NCI-H1417 treated with DMSO at 0.1 percent for 48 hours (cell line): ENCODE measurements around the gene UTF1.
"Not testable (repeated sequence)": the region's sequence is repeated elsewhere in the genome, so short reads cannot be mapped to it uniquely, and the experiment has no call there.

Experiments used
- DNase-seq: peaks from one replicate; lab custom pipeline; 2025; lab: John Stamatoyannopoulos, UW

UTF1 gene

DNA sequence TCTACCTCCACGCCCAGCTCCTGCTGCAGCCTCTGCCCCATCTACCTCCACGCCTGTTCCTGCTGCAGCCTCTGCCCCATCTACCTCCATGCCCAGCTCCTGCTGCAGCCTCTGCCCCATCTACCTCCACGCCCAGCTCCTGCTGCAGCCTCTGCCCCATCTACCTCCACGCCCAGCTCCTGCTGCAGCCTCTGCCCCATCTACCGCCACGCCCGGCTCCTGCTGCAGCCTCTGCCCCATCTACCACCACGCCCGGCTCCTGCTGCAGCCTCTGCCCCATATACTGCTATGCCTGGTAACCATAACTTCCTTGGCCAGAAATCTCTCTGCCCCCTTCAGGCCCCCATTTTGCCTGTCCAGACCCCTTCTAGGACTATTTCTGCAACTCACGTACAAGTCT lies 35.0 kb downstream of the UTF1 start:
- not testable (repeated sequence) for DNase-seq

DNA sequence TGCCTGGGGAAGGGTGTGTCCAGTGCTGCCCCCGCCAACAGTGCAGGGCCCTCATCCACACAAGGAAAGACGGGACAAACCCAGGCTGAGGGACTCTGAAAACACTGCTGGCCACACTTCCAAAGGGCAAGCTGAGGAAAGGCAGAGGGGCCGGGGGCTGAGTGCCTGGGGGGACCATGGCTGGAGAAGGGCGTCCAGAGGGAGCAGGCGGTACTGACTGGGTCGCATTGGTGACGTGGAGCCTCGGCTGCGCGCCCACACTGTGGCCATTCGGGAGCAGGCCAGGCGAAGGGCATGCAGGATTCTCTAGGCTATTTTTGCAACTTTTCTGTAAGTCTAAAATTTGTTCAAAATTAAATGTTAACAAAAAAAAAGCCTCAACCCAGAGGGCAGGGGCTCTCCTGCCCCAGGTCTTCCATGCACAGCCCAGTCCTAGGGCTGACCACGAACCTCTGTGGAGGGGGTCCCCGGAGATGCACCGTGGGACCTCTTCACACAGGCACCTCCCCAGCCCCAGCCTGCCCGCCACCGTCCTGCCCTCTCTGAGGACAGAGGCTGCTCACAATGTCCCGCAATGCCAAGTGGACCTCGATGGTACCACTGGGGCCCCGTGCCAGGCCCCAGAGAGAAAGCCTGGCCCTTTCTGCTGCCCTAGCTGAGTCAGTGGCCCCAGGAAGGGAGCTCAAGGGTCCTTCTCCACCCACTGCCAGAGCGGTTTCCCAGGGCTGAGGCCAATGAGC lies 36.2 kb downstream of the UTF1 start:
- no peak for DNase-seq

DNA sequence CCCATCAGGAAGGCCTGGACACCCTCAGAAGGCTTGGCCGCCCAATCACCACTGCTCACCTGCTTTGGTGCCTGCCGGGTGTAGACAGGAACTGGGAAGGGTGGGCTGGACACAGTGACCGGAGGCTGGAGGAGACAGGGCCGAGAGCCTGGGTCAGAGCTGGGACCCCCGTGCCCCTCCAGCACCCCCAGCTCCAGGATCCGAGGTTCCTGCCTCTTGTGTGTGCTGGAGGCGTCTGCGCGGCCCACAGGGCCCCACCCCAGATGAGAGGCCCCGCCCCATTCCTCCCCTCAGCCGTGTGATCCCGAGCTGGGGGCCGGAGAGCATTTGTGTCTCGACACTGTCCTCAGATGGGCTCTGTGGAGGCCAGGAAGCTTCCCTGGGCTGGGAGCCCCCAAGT lies 37.3 kb downstream of the UTF1 start:
- no peak for DNase-seq

GRCh38 chr10:133267829-133268228 lies 37.8 kb downstream of the UTF1 start:
- no peak for DNase-seq

DNA sequence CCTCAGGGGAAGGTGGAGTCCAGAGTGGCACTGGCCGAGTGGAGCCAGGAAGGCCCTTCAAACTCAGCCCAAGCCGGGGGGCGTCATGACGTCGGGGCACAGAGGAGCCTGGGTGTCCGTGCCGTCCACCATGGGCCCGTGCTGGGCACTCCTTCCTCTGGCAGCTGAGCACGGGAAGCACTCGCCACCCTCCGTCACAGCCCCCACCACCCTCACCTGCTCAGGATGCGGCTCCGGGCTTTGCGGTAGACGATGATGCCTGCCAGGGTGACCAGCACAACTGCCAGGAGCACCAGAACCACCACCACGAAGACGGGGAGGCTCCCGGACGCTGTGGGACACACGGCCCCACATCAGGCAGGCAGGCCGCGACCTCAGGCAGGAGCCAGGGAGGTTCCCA lies 38.5 kb downstream of the UTF1 start:
- no peak for DNase-seq

GRCh38 chr10:133269367-133269766 lies 39.4 kb downstream of the UTF1 start:
- DNase-seq: no peak

- no peak for DNase-seq
Observed at GRCh38 chr10:133270204-133270603, 40.2 kb downstream of the UTF1 start.

GRCh38 chr10:133270773-133271297 lies 40.8 kb downstream of the UTF1 start:
- DNase-seq: no peak

DNA sequence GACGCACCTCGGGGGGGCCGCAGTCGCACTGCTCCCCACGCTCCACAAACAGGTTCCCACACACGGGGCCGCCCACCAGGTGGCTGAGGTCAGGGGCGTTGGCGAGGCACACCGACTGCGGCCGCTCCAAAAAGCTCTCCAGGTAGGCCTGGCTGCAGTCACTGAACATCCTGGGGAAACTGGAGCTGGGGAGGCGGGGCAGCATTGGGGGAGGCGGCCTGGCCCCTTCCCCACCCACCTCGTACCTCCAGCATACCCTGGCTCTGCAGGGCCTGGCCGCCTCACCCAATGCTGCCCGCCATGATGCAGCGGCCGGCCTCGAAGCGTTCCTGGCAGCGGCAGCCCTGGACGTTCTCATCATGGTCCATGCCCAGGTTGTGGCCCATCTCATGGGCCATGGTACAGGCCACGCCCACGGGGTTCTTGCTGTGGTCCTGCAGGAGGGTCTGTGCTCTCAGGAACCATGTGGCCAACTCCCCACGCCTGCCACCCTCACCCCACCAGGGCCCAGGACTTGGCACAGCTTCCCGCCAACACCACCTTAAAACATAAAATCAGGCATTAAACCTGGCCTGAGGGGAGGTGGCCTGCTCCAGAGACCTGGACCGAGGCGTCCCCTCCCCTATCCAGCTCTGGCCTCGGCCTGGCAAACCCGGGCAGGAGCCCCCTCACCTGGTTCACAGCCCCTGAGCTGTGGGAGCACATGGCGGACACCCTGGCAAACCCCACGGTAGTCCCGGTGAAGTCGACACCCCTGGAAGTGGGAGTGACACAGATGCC lies 41.7 kb downstream of the UTF1 start:
- DNase-seq: no peak

DNA sequence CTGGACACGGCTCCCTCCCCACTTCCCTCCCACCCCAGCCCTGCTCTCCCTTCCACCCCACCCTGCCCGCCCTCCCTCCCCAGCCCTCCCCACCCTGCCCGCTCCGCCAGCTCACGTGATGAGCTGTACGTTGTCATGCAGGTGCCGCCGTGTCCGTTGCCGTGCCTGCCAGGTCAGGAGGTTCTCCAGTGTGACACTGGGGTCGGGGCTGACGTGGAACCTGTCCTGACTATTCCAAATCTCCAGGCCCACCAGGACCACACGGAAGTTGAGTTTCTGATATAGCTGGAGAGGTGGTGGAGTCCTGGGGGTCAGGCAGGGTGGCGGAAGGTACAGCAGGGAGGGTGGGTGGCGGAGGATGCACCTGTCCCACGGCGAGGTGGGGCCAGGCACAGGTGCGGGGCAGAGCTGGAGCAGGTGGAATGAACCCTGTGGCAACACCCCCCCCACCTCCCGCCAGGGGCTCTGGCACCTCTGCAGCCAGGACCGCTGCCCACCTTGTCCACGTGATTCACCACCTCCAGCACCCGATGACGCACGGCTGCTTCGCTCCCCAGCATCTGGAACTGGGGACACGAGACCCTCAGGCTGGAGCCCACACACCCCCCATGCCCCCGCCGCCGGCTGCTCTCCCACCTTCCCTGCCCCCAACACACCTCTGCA lies 42.4 kb downstream of the UTF1 start:
- DNase-seq: no peak

GRCh38 chr10:133272964-133273420 lies 43.0 kb downstream of the UTF1 start:
- no peak for DNase-seq

DNA sequence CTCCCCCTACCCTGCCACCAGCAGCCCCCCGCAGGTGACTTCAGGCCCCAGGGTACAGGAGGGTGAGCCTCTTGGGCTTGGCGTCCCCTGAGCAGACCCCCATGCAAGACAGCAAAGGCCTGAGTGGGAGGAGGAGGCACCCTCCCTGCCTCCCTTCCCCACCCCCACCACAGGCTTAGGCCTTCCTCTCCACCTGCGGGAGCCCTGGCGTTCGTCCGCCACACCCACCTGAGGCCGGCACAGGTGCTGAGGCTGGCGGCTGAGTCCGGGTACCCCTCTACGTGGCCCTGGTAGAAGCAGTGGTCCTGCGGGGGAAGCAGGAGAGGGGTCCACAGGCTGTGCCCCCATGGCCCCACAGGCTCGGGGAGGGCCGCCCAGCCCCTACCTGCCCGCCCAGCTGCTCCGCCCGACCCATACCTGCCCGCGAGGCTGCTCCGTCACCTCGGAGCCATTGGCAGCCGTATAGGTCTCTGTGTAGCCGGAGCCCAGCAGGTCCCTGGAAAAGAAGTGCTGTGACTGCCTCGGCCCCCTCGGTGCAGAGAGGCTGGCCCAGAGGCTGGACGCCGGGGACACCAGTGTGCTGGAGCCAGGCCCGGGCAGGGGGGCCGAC lies 43.6 kb downstream of the UTF1 start:
- DNase-seq: no peak

DNA sequence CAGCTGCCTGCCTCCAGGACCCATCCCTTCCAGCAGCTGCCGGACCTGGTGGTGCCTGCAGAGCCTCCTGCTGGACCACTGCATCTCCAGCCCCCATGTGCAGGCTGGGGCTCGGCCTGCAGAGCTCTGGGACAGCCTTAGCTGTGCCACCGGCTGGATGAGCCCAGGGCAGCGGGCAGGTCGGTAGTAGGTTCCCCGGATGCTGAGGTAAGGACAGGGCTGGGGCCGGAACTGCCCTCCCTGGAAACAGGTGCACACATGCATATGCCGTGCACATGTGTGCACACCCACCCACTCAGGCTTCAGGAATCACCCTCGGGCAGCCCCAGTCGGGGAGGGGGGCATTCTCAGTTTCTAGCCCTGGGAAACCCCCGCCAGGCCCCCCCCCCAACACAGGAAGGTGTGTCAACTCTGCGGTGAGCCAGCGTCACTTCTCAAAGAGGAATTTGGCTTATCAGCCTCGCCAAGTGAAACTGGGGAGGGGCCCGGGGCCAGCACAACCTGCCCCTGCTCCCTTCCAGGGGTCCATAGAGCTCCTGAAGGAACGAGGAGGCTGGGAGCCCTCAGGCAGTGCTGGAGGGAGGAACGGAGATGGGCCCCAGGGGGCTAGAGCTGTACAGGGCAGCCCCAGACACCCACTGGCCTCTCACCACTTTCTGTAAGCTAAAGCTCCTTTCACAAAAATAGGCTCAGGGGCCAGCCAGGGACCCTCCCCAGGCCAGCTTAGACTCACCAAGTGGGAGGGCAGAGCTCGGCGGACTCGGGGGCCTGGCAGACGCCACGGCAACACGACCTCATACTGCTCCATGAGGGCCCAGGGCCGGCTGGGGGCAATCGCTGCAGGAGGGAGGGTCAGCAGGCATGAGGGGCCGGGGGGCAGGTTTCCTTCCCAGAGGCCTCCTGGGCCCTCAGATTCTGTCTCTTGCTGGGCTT lies 45.0 kb downstream of the UTF1 start:
- DNase-seq: no peak

DNA sequence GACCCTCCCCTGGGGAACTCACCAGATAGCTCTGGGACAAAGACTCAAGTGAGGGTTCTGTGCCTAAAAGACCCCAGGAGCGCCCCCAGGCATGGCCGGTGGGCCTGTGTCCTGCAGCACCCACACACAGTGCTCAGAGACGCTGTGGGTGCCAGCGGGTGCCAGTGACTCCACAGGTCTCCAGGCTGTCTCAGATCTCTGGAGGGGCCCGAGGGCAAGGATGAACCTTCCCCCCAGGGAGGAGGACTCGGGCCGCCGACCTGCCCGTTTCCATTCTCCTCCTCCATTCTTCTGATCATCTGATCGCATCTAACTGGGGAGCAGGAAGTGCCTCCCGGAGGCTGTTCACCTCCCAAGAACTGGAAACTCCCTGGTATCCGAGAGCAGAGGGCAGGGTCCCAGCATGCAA lies 45.7 kb downstream of the UTF1 start:
- DNase-seq: no peak

GRCh38 chr10:133276100-133276434 lies 46.0 kb downstream of the UTF1 start:
- DNase-seq: no peak

- DNase-seq: no peak
Observed at GRCh38 chr10:133276435-133277201, 46.6 kb downstream of the UTF1 start, which contains the start of gene ADAM8. TSS of gene ADAM8 (minus strand) at chr10:133276868. CDS start at chr10:133276817, 51 bp downstream.

DNA sequence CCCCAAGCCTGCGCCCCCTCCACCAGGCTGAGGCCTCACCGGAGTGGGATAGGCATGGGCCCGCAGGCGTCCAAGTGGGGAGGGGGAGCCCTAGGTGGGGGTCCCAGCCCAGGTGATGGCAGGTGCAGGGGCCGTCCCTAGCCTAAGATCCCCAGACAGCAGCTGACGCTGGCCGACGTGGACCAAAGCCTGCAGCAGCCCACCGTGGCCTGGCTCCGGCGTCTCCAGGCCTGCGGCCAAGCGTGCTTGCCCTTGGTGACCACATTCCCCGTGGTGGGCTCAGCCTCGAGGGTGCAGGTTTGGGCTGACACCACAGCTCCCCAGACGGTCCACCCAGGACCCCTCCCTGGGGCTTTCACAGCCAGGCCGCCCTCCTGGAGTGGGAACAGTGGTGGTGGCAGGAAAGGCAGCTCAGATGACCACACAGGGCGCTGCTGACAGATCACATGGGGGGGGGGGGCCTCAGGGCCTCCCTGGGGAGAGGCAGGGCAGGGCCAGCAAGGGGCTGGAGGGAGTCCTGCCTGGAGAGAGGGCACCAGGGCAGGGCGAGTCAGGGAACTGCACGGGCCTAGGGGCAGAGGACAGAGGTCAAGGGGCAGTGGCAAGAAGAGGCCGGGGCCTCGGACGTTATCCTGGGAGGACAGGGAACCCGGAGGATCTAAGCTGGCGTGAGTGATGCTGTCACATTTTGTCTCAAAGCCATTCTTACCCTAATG lies 47.4 kb downstream of the UTF1 start:
- DNase-seq: no peak

- no peak for DNase-seq
Observed at GRCh38 chr10:133277993-133278576, 48.1 kb downstream of the UTF1 start.

DNA sequence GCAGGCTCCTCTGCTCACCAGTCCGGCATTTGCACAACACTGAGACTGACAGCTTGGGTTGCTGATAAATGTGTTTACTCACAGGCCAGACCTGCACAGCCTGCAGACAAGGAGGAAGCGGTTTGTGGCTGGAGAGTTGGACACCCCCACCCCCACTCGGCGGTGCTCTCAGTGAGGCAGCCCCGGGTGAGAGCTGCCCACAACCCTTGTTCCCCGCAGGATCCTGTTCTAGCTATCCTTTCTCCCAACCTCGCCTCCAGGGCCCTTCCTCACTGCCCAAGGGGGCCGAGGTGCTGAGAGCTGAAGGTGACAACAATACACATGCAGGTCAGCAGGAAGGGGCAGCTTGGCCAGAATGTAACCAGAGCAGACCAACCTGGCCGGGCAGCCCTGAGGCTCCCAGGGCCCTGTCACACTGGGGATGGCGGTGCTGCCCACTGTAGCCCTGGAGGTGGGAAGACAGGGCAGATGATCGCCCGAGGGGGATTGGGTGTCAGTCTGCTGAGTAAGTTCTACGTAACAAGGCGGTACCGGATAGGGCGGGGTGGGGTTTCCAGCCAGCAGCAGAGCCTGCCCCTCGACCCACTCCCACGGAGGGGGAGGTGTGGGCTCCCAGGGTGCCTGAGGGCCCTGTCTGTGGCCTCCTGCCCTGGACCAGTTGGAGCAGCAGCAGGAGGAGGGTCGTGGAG lies 48.7 kb downstream of the UTF1 start:
- no peak for DNase-seq
